Duodenal mucosa (tissue), 2 donors: Measurements from ENCODE around the gene EXD3.

Source experiments
- H3K27ac ChIP-seq: one replicate; pipeline ENCODE4 v1.7.0; 2013; ENCODE audit warnings: low read depth, low read length
- H3K27me3 ChIP-seq, 2 donors: one replicate each; pipeline ENCODE4 v1.7.0; 2013; ENCODE audit warnings: low read length in 2 of 2, control low read depth in 1 of 2; ENCODE audit not compliant: insufficient read depth in 2 of 2, control insufficient read depth in 1 of 2
- H3K36me3 ChIP-seq, 2 donors: one replicate each; pipeline ENCODE4 v1.7.0; 2013; ENCODE audit warnings: low read length in 2 of 2, control low read depth in 1 of 2; ENCODE audit not compliant: insufficient read depth in 2 of 2, control insufficient read depth in 1 of 2
- H3K4me1 ChIP-seq, 2 donors: one replicate each; pipeline ENCODE4 v1.7.0; 2013; ENCODE audit warnings: low read length in 2 of 2, control low read depth in 1 of 2; ENCODE audit not compliant: insufficient read depth in 2 of 2, control insufficient read depth in 1 of 2
- H3K4me3 ChIP-seq, 2 donors: one replicate each; pipeline ENCODE4 v1.7.0; 2013; ENCODE audit warnings: low read length in 2 of 2, low read depth in 1 of 2
- H3K9ac ChIP-seq, 2 donors: one replicate each; pipeline ENCODE4 v1.7.0; 2013; ENCODE audit warnings: low read length in 2 of 2, low read depth in 1 of 2
- H3K9me3 ChIP-seq, 2 donors: one replicate each; pipeline ENCODE4 v1.7.0; 2013; ENCODE audit warnings: low read length in 2 of 2, control low read depth in 1 of 2; ENCODE audit not compliant: control insufficient read depth in 1 of 2

The EXD3 gene

DNA sequence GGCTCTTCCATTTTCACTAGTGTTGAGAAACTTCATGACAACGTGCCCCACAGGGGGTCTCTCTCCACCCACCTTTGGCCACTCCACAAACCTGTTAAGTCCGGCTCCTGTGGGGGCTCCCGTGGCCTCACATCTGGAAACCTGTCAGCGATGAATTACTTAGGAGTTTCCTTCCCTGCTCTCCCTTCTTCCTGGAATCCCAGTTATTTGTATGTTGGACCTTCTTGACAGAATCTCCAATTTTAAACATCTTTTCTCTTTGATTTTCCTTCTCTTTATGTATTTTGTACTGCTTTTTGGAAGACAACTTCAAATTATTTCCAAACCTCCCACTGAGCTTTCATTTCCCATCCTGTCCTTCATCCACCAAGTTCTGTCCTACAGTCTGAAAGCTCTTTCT lies 65.8 kb downstream of the EXD3 start:
- Histone ChIP-seq H3K4me3 (no peak overlapping the region), H3K9me3 (peaks cover 11 to 21% of the 10 kb centered on the region in 2 donors), H3K27me3 (no peaks in the 10 kb centered on the region), H3K9ac (no peak overlapping the region), H3K27ac (no peak overlapping the region), H3K36me3 (no peaks in the 10 kb centered on the region), H3K4me1 (no peaks in the 10 kb centered on the region)

DNA sequence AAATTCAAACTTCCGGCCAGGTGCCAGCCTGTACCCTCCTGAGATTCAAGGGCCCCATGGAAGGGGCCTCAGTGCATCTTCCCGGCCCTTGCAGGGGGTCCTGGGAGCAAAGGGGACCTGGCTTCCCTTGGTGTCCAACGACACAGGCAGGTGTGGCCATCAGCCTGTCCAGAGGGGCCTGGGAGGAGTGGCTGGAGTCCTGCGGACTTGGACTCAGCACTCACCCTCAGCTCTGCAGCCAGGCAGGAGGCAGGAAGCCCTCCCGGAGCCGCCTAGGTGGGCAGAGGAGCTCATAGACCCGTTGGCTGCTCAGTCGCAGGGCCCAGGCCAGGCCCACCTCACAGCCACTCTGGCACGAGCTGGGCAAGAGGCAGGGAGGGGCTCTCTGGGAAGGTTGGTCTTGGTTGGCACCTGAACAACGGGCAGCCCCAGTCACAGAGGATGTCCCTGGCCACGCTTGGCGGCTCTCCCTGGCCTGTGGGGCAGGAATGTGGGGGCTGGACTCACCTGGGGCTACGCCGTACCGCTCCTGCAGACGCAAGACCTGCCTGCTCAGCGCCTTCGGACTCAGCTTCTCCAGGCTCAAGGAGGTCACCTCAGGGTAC lies 67.1 kb downstream of the EXD3 start:
- H3K27me3 ChIP-seq: no peaks in the 10 kb centered on the region
- peaks cover 11 to 21% of the 10 kb centered on the region in 2 donors for H3K9me3 ChIP-seq
- H3K27ac ChIP-seq: no peak overlapping the region
- H3K36me3 ChIP-seq: no peaks in the 10 kb centered on the region
- no peaks in the 10 kb centered on the region for H3K4me1 ChIP-seq
- no peak overlapping the region for H3K4me3 ChIP-seq
- no peak overlapping the region for H3K9ac ChIP-seq

DNA sequence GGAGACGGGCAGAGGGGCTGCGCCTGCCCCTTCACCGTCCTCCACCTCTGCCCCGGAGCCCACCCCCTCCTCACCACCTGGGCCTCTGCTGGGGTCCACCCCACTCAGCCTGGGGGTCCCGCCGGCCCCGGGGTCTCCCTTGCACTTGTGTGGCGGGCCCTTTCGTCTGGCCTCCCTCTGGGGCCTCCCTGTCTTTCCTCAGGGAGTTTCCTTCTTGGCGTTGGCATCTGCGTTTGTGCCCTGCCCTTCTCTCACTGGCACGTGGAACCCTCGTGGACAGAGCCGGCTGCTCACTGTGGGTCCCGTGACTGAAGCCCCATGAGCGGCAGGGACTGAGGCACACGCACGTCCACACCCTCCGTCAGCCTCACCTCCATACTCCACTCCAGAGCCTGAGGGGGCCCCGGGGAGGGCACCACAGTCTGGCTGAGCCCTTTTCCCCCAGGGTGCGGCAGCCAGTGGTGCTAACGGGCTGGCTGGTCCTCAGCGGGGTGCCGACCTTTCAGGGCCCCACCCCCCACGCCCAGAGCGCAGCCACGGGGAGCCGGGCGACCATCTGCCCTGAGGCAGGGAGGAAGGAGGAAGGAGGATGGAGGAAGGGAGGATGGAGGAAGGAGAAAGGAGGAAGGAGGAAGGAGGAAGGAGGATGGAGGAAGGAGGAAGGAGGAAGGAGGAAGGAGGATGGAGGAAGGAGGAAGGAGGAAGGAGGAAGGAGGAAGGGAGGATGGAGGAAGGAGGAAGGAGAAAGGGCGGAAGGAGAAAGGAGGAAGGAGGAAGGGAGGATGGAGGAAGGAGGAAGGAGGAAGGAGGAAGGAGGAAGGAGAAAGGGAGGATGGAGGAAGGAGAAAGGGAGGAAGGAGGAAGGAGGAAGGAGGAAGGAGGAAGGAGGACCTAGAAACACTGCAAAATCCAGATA lies 67.9 kb downstream of the EXD3 start:
- no peak overlapping the region for H3K27ac ChIP-seq
- H3K9ac ChIP-seq: no peak overlapping the region
- H3K36me3 ChIP-seq: no peaks in the 10 kb centered on the region
- H3K9me3 ChIP-seq: peaks cover 11 to 21% of the 10 kb centered on the region in 2 donors
- H3K4me1 ChIP-seq: no peaks in the 10 kb centered on the region
- no peaks in the 10 kb centered on the region for H3K27me3 ChIP-seq
- H3K4me3 ChIP-seq: no peak overlapping the region

DNA sequence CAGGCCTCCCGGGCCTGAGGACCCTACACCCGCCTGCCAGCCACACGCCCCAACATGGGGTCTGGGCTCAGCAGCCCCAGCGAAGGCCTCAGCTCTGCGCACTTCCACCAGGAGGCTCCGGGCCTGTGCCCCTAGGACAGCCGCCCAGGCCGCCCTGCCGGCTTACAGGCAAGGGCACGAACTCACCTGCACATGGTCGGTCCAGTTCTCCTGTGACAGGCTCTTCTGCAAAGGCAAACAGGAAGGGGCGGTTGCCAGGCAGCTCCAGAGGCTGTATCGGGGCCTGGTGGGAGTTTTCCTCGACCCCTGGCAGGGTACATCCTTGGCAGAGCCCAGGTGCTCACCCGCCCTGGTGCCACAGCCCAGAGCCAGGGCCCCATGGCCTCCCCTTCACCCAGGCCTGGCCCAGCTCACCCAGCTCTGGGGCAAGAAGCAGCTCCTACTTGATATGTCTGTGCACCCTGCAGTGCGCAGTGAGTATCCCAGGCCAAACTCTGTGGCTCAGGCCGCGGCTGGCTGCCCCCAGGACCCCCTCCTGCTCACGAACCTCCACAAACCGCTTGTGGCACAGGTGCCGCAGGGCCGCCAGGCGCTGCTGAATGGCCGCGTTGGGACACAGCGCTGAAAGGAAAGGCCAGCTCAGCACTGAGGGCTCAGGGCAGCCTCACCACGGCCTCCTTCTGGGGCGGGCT lies 68.7 kb downstream of the EXD3 start:
- Histone ChIP-seq H3K27me3 (no peaks in the 10 kb centered on the region), H3K9me3 (peaks cover 11 to 21% of the 10 kb centered on the region in 2 donors), H3K36me3 (no peaks in the 10 kb centered on the region), H3K4me3 (no peak overlapping the region), H3K9ac (no peak overlapping the region), H3K4me1 (no peaks in the 10 kb centered on the region), H3K27ac (no peak overlapping the region)

DNA sequence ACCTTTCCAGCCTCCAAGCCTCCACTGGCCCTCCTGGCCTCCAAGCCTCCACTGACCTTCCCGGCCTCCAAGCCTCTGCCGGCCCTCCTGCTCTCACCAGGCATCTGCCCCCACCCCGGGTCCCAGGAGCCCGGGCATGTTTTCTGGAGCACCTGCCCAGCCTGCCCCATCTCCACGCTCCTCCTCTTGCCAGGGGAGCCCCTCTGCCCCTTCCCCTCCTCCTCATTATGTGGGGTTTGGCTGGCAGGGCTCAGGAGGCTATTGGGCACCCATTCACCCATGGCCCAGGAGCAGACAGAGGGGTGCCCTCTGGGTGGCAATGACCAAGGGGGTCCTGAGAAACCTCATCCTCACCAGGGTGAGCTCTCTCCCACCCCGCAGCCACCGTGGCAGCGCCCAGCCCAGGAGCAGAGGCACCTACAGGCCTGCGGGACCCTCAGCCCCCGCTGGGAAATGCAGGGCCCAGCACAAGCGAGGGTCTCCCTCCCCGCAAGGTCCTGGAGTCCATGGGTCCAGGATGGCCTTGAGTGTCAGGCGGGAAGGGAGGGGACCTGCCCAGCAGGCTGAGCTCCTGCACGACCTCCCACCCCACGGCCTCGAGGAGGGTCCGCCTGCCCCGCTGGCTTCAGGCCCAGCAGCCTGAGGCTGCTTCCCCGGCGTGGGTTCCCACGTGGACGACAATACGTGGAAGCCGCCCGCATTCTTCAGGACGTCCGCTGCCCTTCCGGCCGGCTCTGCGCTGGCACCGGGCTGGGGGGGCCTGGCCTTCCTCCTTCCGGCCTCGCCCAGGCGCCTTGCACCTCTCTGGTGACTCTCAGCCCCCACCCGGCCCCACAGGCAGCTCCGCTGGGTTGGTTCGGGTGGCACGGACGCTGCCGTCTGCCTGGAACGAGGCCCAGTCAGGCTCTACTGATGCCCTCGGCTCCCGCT lies 69.5 kb downstream of the EXD3 start:
- Histone ChIP-seq H3K9me3 (peaks cover 11 to 21% of the 10 kb centered on the region in 2 donors), H3K4me3 (no peak overlapping the region), H3K4me1 (no peaks in the 10 kb centered on the region), H3K36me3 (no peaks in the 10 kb centered on the region), H3K9ac (no peak overlapping the region), H3K27ac (no peak overlapping the region), H3K27me3 (no peaks in the 10 kb centered on the region)

DNA sequence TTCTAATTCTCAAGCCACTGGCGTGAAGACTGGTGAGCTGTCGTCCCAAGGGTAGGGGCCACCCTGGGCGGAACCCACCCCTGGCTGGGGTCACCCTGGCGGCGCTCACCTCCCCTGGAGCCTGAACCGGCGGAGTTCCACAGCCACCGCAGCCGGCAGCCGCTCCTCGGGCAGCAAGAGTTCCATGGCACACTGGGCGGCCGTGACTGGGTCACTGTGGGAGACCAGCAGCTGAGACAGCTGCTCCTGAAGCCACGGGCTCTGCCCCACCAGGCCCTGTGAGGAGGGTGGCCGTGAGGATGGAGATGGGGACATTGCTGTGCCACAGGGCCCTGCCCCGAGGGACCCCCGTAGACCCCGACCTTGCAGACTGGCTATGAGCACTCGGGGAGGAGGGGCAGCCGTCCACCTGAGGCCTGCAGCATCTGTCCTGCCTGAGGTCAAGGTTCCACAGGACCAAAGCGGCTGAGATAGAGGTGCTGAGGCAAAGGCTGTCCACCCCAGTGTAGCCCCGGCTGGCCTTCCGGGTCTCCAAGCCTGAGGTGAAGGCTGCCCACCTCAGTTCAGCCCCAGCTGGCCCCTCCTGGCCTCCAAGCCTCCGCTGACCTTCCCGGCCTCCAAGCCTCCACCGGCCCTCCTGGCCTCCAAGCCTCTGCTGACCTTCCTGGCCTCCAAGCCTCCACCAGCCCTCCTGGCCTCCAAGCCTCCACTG lies 70.3 kb downstream of the EXD3 start:
- H3K9me3 ChIP-seq: peaks cover 11 to 18% of the 10 kb centered on the region in 2 donors
- no peaks in the 10 kb centered on the region for H3K4me1 ChIP-seq
- no peaks in the 10 kb centered on the region for H3K36me3 ChIP-seq
- no peak overlapping the region for H3K4me3 ChIP-seq
- H3K9ac ChIP-seq: no peak overlapping the region
- no peak overlapping the region for H3K27ac ChIP-seq
- H3K27me3 ChIP-seq: no peaks in the 10 kb centered on the region

DNA sequence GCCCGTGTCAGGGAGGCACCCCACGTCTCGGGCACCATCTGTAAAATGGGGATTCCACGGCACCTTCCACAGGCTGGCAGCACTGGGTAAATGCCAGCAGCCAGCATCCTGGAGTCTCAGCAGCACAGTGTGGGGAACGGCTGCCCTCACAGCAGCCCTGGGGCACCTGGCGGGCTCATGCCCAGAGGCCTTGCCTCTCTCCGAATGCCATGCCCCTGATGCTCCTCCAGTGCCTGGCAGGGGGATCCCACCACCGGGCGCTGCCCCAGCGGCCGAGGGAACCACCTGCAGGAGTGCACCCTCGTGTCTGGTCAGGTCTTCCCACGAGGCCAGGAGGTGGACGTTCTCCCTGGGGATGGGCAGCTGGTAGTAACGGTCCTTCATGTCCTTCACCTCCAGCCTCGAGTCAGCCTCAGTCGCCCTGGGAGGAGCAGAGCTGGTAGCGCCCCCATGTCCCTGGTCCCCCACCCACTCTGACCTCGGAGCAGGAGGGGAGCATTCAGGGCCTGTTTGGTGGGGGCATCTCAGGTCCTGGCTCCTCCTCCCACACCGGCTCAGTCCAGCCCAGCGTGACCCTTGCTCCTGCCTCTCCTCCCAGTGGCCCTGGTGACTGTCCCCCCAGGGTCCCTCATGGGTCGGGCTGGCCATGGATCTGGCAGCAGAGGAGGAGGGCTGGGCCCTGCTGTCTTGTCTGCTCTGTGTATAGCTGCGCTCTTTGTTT lies 71.0 kb downstream of the EXD3 start:
- H3K4me1 ChIP-seq: no peaks in the 10 kb centered on the region
- no peak overlapping the region for H3K27ac ChIP-seq
- H3K9ac ChIP-seq: no peak overlapping the region
- H3K36me3 ChIP-seq: no peaks in the 10 kb centered on the region
- no peaks in the 10 kb centered on the region for H3K27me3 ChIP-seq
- H3K9me3 ChIP-seq: peaks cover 6 to 13% of the 10 kb centered on the region in 2 donors
- no peak overlapping the region for H3K4me3 ChIP-seq

DNA sequence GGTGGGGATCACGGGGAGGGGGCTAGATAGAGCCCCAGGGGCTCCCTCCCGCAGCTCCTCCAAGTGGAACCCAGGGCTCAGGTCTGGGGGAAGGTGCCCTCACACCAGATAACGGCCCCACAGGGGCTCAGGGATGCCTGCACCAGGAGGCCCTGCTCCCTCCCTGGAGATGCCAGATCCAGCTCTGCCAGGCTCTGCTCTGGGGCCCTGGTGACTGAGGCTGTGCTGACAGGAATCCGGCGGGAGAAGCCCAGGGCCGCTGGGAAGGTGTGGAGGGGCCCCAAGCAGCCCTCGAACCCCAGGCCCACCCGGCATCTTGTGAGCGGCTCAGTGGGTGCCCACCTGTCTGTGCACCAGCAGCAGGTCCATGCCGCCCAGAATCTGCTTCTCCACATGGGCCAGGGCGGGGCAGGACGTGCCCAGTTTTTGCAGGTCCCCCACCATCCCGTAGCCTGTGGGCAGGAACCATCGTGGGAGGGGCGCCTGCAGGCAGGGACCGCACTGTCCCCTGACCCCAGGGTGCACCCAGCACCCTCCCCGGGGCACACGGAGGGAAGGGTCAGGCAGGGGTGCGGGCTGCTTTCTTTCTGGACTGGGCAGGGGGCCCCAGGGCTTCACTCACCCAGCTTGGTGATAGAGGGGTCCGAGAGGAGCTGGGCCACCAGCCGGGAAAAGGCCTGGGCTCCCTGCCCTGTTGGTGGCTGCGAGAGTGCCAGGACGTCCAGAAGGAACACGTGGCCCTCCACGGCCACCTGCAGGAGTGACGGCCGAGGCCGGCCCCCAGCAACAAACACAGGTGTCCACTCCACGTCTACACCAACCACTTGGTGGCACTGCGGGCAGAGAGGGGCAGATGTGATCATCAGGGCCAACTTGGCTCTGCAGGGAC lies 72.0 kb downstream of the EXD3 start:
- Histone ChIP-seq H3K4me3 (no peak overlapping the region), H3K4me1 (no peaks in the 10 kb centered on the region), H3K9ac (no peak overlapping the region), H3K27me3 (no peaks in the 10 kb centered on the region), H3K27ac (no peak overlapping the region), H3K9me3 (peaks cover 4% of the 10 kb centered on the region in 2 donors), H3K36me3 (no peaks in the 10 kb centered on the region)
